Measurements from ENCODE around the gene PRR15L.

DNA sequence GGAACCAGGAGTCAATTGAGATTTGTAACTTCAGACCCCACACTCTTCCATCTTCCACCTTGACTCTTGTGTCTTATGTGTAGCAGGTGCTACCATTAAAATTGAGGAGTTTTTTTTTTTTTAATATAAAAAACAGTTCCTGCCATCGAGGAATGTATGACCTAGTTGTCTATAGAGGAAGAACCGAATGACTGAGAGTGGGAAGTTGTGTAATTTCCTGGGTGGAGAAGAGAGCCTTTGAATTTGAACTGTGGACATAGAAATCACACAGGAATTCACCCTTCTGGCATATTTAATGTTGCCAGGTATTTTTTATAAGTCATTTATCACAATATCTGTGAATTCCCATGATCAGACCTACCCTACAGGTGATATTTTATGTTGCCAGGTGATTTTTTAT is 39.7 kb downstream of the PRR15L start:
- TF ChIP-seq CTCF (conservative IDR thresholded peaks at IDR 0.05 in 1 of 2, IDR thresholded peaks at IDR 0.05 in 1 of 2; ENCODE audit: extremely low read depth in 1 of 2, insufficient read depth in 1 of 2, low read depth in 1 of 2, low read length in 2 of 2) = no peak
- TF ChIP-seq EZH2 (IDR thresholded peaks at IDR 0.05; ENCODE audit: borderline replicate concordance, low read length) = no peak

Data from mammary epithelial cell (primary cell).